NCI-H526 treated with DMSO at 0.1 percent for 48 hours (cell line): ENCODE measurements around the gene MTG1.
"Not testable (repeated sequence)": the region's sequence is repeated elsewhere in the genome, so short reads cannot be mapped to it uniquely, and the experiment has no call there.

ENCODE experiments used
- DNase-seq: peaks from one replicate; lab custom pipeline; 2025; lab: John Stamatoyannopoulos, UW

The MTG1 gene

DNA sequence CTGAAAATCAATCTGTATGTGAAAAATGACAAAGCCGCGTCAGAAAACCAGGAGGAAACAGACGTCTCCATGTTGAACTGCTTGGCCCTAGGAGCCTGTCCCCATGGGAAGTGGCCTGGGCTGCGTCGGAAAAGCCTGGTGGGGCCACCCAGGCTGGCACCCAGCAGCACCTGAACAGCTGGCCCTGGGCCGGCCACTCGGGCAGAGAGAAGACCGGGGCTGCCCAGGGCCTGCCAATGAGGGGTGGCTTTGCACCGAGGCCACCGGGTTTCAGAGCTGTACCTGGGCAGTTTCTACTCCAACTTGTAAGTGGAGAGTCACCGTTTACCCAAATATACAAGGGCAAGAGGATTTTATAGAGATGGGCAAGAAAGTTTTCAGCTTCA is 35.0 kb upstream of the MTG1 start:
- DNase-seq = no peak

DNA sequence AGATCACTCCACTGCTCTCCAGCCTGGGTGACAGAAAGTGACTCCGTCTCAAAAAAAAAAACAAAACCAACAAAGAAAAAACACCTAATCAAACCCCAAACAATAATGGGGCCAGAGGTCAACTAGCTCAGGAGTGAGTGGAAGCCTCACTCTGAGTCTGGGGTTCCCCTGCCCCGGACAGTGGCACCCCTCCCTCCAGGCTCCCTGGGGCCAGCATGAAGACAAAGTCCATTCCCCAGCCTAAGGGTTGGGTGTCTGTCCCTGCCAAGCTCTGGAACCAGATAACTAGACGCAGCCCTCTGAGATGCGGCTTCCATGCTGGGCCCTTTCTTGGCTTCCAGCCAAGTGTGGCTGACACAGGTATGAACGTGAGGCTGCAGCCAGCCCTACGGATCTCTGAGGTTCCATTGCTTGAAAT is 34.4 kb upstream of the MTG1 start:
- DNase-seq = peak; percentile 14

DNA sequence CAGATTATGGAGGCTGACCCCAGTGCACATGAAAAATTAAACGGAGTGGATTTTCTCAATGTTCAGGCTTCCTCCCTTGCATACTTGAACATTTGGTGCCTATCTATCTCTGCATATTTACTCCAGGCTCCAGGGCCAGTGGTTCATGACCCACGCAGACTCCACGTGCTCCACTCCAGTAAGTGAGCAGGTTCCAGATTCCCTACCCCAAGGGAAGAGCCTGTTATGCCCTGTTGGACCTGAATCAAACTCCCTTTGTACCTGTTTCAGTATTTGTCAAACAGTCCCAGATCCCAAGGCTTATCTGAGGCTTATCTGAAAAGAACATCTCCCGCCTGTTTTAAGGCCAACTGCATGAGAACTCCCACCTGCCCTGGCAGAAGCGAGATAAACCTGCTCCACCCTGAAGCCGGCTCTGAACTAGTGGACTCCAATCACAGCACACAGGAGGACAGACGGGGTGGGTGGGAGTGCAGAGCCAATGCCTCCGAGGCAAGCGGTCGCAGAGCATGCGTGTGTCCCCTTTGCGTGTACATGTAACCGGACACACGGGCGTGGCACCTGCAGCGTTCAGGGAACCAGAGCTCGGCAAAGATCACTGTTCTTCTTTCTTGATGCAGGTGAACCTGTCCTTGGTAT is 33.9 kb upstream of the MTG1 start:
- DNase-seq = no peak

DNA sequence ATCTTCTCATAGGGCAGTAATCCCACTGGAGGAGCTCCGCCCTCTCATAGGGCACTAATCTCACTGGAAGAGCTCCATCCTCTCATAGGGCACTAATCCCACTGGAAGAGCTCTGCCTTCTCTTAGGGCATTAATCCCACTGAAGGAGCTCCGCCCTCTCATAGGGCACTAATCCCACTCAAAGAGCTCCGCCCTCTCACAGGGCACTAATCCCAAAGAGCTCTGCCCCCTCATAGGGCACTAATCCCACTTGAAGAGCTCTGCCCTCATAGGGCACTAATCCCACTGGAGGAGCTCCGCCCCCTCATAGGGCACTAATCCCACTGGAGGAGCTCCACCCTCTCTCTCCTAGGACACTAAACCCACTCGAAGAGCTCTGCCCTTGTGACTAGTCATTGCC is 32.7 kb upstream of the MTG1 start:
- DNase-seq = no peak

DNA sequence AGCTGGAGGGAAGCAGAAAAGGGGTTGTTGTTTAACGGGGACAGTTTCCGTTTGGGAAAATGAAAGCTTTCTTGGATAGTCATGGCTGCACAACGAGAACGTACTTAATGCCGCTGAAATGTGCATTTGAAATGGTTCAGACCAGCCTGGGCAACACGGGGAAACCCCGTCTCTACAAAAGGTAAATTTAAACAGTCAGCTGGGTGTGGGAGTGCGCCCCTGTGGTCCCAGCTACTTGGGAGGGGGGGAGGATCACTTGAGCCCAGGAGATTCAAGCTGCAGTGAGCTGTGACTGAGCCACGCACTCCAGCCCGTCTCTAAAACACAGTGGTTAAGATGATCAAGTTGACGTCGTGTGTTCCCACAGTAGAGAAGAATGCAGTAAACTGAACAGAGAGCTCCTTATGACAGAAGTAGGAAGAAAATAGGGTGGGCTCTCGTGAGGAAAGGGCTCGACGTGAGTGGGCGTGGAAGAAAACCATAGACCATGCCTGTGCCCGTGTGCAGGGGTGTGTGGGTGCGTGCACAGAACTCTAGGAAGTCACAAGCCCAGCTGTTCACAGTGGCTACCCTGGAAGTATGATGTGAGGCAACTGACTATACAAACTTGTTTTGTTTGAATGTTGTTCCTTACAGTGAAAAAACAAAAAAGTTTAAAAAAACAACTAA is 32.0 kb upstream of the MTG1 start:
- DNase-seq = no peak

DNA sequence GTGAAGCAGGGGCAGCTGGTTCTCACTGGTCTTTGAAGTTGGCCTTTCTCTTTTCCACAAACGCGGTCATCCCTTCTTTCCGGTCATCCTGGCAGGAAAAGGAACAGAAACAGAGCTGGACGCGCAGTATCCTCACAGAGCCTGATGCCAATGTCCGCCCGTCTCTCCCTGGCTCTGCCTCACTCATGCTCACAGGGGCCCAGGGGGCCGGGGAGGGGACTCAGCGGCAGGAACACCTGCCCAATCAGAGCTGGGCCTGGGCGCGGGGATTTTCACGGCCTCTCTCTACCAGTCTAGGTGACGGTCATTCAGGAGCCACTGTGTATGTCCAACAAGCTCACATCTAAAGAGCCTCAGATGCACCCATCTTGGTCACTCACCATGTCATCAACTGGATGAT is 31.1 kb upstream of the MTG1 start:
- DNase-seq = no peak

DNA sequence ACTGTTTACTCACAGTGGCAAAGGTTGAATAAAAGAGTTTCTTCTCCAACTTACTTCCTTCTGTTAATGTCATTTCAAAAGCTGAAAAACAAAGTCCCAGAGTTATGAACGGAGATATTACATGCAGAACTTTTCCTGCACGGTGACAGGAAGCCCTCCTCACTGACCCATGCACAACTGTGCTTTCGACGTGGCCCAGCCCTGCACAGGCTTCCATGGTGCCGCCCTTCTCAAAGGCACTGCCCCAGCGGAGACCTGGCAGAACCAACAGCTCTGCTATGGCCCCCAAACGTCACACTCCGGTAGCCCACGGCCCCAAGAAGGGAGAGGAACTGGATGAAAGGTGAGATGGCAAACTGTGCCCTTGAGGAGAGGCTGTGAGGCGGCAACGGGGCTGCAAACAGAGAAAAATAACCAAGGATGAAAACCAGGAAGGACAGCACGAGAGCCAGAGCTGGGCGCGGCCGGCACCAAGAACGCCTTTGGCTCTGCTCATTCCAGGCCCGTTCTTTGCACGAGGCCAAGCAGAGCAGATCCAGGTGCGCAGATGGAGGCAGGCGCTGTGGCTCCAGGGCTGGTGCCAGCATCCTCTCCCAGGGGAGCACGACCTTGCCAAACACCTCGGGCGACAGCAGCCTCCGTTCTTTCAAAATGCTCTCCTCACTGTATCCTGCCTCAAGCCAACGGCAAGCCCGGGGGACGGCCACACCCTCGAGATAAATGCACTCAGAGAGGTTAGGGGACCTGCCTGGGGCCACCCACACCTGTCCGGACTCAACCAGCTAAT is 29.1 kb upstream of the MTG1 start:
- no peak for DNase-seq

DNA sequence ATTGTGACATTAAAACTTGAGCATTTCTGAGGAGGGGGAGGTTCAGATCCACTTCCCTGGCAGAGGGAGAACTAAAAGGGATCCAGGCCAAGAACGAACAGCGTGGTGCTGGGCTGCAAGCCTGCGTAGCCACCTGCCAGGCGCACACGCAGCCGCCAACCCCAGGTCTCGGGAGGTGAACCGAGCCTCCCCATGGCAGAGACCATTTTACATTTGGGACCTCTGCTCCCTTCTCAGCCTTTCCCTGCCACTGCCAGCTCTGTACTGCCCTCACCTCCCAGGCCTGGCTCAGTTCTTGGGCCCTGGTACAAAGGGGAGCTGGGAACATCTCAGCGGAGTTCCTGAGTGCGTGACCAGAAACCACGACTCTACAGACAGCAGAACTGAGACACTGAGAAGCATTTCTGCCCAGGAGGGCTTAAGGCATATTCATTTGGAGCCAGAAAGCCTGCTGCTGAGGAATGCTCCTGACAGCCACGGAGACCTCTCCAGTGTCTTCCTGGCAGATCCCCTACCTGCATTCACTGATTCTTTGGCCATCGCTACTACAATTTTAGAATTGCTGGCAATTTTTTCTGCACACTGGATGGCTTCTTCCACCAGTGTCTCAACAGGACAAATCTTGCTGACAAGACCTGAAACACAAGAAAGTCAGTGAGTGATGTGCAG is 28.4 kb upstream of the MTG1 start:
- DNase-seq = no peak

DNA sequence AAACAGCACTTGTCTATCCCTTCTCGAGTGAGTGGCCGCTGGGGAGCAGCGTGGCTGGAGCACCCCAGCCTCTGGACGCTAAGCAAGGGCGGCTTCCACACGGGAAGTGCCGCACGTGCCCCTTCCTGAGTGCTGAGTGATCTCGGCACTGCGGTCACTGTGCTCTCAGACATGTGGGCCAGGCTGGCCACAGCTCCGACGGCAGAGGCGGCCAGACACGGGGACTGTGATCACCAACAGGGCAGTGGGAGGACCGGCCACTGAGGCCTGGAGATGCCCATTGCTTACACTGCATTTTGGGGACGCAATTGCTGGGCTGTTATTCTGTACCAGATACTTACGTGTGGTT is 27.9 kb upstream of the MTG1 start:
- no peak for DNase-seq

DNA sequence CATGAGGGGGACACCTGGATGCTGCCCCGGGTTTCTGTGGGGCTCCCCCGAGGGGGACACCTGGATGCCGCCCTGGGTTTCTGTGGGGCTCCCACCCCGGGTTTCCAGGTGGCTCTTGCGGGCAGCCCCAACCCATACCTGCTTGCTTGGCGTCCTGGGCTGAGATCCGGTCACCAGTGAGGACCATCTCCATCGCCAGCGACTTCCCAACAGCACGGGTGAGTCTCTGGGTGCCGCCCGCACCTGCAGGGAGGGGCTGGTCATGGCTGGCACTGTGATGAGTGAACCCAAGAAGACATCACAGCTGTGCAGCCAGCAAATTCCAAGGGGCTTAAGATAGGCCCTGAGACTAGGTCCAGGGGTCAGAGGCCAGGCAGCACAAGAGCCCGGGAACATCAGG is 27.2 kb upstream of the MTG1 start:
- DNase-seq = no peak

DNA sequence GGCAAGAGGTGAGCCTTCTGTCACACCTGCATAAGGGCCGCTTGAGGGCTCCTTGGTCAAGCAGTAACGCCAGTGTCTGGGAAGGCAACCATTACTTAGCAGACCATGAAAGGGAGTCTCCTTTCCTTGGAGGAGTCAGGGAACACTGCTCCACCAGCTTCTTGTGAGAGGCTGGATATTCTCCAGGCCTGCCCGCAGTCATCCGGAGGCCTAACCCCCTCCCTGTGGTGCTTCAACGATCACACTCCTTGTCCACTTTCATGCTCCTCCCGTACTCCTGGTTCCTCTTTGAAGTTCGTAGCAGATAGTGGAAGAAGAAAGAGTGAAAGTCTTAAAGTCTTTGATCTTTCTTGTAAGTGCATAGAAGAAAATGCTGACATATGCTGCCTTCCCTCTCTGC is 26.5 kb upstream of the MTG1 start:
- DNase-seq = not testable (repeated sequence)

DNA sequence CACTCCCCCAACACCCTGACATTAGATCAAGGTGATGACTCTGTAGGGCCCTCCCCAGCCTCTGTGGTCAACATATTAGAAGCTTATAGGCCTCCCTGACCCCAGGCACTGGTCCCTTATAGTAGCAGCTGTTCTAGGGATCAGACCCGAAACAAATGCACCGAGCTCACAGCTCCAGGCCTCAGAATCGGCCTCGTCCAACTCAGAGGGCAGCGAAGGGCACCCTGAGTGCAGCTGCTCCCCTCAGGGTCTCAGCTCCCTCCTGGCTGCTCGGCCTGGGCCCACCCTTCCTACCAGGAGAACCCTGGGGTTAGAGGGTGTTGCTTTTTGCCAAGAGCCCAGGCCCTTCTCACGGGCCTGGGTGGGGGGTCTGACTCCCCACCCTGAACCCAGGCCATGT is 25.8 kb upstream of the MTG1 start:
- DNase-seq = no peak

DNA sequence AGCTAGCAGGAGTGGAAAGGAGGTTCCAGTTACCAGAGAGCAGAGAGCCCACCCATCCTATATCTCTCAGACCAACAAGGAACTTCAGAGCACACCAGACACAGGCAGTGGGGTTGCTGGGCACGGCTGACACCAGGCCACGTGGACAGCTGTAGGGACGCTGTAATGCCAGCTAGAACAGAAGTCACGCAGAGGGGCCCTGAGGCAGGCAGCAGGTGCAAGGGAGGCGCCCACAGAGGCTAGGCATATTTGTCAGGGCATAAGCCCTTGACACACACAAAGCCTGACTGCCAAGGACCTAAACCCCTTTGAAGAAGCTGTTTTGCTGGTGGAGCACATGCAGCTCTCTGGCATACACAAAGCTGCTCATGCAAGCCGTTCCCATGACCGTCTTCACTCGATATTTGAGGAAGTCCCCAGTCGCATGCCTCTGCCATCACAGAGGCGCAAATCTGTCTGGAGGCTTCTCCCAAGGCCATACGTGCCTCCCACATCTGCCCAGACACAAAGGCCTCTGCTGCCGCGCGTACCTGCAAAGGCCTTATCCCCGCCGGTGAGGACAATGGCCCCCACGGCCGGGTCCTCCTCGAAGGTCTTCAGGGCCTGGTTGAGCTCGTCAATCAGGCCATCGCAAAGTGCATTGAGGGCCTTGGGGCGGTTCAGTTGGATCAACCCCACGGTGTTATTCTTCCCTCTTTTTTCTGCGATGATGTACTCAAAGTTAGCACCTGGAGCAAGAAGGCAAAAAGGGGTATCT is 23.7 kb upstream of the MTG1 start:
- no peak for DNase-seq

DNA sequence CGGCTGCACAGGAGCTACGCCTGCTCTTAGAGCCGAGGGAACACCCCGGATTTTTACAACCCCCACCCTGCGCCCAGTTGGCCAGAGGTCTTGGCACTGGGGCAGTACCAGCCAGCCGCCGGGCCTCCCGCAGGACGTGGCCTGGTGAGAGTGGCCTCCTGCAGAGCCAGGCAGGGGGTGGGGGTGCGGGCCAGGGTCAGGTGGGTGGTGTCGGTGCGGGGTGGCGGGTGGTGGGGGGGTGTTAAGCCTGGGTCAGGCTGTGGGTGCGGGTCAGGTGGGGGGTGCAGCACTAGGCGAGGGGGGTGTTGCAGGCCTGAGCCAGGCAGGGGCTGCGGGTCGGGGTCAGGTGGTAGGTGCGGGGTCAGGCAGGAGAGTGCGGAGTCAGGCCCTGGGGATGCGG is 21.4 kb upstream of the MTG1 start:
- DNase-seq = no peak

DNA sequence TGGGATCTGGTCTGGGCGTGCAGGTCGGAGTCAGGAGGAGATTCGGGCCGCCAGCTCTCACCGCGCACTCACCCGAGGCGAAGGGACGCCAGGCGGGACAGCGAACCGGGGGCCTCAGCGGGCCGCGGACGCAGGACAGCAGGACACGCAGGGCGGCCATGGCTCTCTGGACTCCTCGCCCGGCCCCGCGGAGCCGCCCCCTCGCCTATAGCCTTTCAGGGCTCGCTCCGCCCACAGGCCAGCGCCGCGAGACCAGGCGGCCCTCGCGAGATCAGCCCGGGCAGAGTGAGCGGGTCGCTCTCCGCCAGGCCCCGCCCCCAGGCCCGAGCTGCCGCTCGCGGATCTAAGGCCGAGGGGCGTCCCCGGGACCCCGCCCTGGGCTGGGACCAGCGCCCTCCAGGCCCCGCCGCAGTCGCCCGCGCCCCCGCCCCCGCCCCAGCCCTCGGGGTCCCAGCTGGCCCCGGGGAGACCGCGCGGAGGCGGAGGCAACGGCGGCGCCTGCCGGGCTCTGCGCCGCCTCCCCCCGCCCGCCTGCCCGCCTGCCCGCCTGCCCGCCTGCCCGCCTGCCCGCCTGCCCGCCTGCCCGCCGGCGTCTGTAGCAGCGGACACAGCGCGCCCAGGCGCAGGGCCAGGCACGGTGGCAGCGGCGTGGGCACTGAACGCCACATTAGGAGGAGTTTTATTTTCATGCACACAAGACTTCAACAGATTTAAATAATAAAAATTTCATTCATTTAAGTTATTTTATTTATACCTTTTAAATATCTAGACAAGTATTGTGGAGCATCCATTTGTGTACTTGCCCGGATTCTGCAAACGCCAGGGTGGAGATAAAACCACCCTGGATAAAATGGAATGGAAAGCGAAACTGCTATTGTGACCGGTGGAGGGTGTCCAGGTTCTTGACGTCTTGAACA is 20.5 kb upstream of the MTG1 start, which contains the start of gene ECHS1:
TSS of gene ECHS1 (minus strand) at position 181 of the 917 bp plus-strand sequence. CDS start at position 160, 21 bp downstream.
- DNase-seq = peak; percentile 65

DNA sequence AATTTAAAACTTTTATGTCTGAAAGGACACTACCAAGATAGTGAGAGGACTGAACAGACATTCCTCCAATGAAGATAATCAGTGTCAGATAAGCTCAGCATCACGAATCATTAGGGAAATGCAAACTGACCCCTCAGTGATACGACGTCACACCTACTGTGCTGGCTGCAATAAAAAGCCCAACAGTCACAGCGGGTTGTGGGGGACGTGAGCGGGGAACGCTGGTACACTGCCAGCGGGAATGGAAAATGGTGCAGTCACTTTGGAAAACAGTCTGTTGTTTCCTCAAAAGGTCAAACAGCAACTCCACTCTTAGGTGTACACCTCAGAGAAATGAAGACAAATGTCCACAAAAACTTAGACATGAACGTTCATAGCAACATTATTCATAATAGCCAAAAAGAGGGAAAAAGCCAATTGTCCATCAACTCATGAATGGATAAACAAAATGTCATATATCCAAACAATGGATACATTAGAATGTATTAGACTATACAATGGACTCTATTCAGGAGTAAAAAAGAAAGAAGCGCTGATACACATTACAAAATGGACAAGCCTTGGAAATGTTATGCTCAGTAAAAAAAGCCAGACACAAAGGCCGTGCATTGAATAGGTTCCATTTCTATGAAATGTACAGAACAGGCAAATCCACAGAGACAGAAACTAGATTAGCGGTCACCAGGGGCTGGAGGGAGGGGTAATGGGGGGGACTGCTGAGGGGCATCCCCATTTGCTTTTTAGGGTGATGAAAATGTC is 18.4 kb upstream of the MTG1 start:
- no peak for DNase-seq

DNA sequence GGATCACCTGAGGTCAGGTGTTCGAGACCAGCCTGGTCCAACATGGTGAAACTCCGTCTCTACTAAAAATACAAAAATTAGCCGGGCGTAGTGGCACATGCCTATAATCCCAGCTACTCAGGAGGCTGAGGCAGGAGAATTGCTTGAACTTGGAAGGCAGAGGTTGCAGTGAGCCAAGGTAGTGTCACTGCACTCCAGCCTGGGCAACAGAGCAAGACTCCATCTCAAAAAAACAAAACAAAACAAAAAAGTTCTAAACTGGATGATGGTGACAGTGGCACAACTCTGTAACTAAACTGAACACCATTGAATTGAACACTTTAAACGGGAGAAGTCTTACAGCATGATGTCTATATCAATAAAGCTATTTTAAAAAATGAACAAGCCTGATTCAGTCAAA is 17.8 kb upstream of the MTG1 start:
- not testable (repeated sequence) for DNase-seq

DNA sequence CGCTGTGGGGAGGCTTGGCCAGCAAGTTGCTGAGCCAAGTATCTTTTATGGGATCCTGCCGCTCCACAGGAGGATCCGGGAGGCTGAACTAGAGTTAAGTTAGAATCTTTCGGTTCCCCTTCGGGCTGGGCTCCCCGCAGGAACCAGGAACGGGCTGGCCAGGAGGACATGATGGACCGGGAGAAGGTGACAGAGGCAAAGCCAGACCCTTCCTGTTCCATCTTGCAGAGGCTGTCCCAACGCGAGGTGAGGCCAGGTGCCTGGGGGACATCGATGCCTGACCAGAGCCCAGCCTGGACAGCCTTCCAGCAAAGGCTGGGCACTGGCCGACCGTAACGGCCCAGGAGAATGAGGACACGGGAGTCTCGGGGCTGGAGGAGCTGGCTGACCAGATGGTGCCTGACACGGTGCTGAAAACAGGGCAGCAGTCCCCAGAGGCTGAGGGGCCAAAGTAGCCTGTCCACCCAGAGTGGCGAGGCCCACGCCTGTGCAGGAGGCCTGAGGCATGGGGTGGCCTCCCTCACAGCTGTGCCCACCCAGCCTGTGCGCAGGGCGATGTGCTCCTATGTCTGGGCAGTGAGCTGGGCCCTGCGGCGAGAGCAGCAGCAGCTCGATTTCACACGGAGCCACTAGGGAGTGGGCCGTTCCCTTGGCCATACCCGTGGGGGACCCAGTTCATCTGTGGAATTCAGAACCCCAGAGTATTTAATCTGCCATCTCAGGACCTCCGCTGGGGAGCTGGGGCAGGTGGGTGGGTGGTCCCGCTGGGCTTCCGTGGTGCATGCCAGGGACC is 16.7 kb upstream of the MTG1 start:
- DNase-seq = no peak

DNA sequence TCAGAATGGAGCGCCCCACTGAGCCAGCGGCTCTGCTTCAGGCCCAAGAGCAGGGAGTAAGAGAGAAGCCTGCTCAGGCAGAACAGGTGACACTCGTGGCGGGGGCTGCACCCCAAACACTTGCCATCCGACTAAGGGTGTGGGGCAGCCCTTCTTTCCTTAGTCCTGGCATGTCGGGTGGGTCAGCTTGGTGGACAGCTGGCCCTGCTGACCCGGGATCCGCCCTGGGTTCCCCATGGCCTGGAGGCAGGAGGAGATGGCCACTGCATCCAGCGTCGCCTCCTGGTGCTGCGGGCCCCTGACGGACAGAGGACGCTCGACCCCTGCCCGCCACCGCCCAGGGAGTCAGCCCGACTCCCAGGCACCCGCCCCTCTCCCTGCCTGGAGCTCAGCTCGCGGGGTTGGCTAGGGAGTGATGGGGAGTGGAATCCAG is 16.1 kb upstream of the MTG1 start:
- no peak for DNase-seq
